Lower leg skin (tissue), 3 donors: Measurements from ENCODE around the gene PPFIBP2.

Experiments
- POLR2A ChIP-seq, 2 donors: fragments of 450-650 bp; IDR thresholded peaks; one replicate each; pipeline ENCODE4 v1.6.1; 2016 to 2017; ENCODE audit warnings: antibody characterized with exemption in 2 of 2, mild to moderate bottlenecking in 1 of 2, moderate library complexity in 1 of 2
- TF ChIP-seq, protein P1 (sequence below), 3 donors: fragments of 450-650 bp; IDR thresholded peaks; one replicate each; pipeline ENCODE4 v1.5.1; 2016; ENCODE audit warnings: antibody characterized with exemption in 3 of 3, mild to moderate bottlenecking in 3 of 3, moderate library complexity in 2 of 3

DNA sequence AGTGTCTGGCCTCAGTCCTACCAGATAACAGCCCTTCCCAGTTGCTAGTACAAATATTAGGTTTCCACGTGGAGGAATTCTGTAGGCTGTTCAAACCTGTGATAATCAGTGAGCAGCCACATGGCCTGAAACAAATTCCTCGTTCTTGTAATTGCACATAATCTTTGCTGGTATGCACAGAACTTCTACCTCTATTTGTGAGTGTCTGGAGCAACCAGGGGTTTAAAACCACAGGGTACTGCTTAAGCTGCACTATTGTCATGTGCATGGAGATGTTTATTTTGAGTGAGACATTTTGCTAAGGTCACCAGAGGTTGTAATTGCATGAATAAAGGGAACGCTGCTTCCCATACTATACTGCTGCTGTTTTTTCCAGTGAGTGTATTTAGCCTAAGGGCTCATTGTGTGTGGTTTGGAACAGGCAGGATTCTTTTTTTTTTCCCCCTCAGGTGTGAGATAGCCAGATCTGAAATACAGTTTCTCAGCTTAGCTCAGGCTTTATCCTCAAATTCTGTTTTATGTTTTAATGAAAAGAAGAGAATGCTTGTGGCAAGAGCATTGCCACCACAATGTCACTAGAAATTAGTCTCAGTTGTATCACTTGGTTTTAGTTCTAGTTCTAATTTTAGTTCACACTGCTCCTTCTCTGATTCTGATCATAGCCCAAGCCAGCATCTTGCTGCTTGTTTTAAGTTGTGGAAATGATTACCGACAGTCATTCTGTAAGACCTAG, 99.0 kb downstream of the PPFIBP2 start:
- no peak for TF ChIP-seq POLR2A (IDR thresholded peaks at IDR 0.05)
- TF ChIP-seq, protein P1, sequence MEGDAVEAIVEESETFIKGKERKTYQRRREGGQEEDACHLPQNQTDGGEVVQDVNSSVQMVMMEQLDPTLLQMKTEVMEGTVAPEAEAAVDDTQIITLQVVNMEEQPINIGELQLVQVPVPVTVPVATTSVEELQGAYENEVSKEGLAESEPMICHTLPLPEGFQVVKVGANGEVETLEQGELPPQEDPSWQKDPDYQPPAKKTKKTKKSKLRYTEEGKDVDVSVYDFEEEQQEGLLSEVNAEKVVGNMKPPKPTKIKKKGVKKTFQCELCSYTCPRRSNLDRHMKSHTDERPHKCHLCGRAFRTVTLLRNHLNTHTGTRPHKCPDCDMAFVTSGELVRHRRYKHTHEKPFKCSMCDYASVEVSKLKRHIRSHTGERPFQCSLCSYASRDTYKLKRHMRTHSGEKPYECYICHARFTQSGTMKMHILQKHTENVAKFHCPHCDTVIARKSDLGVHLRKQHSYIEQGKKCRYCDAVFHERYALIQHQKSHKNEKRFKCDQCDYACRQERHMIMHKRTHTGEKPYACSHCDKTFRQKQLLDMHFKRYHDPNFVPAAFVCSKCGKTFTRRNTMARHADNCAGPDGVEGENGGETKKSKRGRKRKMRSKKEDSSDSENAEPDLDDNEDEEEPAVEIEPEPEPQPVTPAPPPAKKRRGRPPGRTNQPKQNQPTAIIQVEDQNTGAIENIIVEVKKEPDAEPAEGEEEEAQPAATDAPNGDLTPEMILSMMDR (IDR thresholded peaks at IDR 0.05), result no peak
